Mesodermal cell (in vitro differentiated cells): ENCODE results near the gene SC5D.

Experiments used
- H3K27ac ChIP-seq: 2 replicates; pipeline ENCODE4 v1.7.0; 2013; ENCODE audit warnings: mild to moderate bottlenecking, low read depth, low read length, moderate library complexity; ENCODE audit not compliant: severe bottlenecking
- H3K36me3 ChIP-seq: 2 replicates; pipeline ENCODE4 v1.7.1; 2013; ENCODE audit warnings: mild to moderate bottlenecking, low read length, moderate library complexity; ENCODE audit not compliant: control insufficient read depth, insufficient read depth
- H3K4me1 ChIP-seq: one replicate; pipeline ENCODE4 v1.7.1; 2013; ENCODE audit warnings: mild to moderate bottlenecking, low read length; ENCODE audit not compliant: insufficient read depth, control insufficient read depth, poor library complexity, severe bottlenecking
- H3K4me3 ChIP-seq: 2 replicates; pipeline ENCODE4 v1.7.0; 2013; ENCODE audit warnings: low read length, control low read depth, mild to moderate bottlenecking; ENCODE audit not compliant: insufficient read depth, poor library complexity, severe bottlenecking; ENCODE audit errors: extremely low read depth
- H3K9me3 ChIP-seq: 2 replicates; pipeline ENCODE4 v1.7.1; 2013; ENCODE audit warnings: mild to moderate bottlenecking, low read length, moderate library complexity; ENCODE audit not compliant: control insufficient read depth
- WGBS, 2 experiments: methylation state at CpG; one replicate each; pipeline ENCODE4 v1.1.5; 2013; ENCODE audit warnings: missing lambda C conversion rate in 2 of 2; ENCODE audit not compliant: insufficient coverage in 2 of 2; 5-methylcytosine and 5-hydroxymethylcytosine counted together

SC5D gene

DNA sequence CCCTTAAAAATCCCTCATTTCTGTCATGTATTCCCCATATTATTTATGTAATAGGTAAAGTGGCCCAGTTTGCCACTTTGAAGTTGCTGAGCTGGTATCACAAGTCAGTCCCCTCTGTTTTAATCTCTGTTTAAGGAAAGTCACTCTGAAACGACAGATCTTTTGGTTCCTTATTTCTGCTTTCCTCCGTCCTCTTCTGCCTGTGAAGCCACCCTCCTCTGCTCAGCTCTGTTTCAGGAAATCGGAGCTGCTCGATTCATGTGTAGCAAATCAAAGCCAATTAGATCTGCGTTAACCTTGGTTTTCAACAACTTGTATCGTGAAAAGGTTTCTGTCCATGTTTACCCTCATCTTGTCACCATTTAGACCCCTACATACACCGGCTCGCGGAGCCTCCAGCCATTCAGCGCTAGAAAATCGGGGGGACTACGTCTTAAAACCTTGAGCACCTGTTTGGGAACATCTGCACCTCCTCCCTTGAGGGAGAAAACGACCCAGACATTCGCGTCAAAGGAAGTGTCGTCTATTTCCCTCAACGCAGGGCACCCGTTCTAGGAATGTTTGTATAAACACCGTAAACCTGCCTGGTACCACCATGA is 576 bp upstream of the SC5D start:
- peak overlapping the region; percentile 63 for H3K27ac ChIP-seq
- 7 to 15% methylated on average over 14 to 17 of the region's 19 CpGs for WGBS, 2 experiments

DNA sequence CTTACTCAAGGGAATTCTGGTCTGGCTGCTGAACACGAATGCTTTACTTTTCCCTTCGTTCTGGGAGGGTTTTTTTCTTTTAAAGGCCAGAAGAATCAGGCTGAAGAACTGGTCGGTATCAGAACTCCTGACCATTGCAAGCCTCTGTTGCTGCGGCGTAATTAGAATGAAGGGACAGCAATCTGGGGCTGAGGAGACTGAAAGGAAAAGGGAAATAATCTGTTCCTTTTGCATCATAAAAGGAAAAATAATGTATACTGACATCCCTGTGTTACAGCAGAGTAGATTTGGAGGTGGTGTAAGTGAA is 670 bp downstream of the SC5D start:
- Histone ChIP-seq H3K4me1 (peaks cover 4% of the 10 kb centered on the region), H3K4me3 (peak overlapping the region; percentile 95), H3K9me3 (peaks cover 5% of the 10 kb centered on the region), H3K36me3 (peaks cover 36% of the 10 kb centered on the region), H3K27ac (peak overlapping the region; percentile 67)
- 0 to 5% methylated on average over 5 of the region's 5 CpGs for WGBS, 2 experiments

More for the DNA sequence above, 576 bp upstream of the SC5D start:
- Histone ChIP-seq H3K9me3 (peaks cover 5% of the 10 kb centered on the region), H3K4me1 (peaks cover 4% of the 10 kb centered on the region), H3K36me3 (peaks cover 24% of the 10 kb centered on the region), H3K4me3 (peak overlapping the region; percentile 95)

DNA sequence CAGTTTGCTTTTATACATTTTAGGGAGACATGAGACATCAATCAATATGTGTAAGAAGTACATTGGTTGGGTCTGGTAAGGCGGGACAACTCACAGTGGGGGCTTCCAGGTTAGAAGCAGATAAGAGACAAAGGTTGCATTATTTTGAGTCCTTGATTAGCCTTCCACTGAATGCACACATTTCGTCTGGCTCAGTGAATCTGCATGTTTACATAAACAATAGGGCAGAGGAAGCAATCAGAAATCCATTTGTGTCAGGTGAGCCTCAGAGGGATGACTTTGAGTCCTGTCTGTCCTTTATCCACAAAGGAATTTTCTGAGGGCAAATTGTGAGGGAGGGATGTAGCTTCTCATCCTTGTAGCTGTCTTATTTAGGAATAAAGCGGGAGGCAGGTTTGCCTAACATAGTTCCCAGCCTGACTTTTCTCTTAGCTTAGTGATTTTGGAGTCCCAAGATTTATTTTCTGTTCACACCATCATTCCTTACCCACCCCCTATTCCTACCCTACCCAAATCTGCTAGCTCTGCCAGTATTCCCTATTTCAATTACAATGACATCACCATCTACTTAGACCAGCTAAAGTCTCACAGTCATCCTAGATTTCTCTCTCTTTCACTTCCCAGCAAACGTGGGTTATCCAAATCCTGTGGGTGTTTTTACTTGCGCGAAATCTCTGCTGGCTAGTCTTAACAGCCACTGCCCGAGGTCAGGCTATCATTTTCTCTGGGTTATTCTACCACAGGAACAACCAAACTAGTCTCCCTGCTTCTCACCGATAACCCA is 2.9 kb downstream of the SC5D start:
- Histone ChIP-seq H3K4me3 (peak overlapping the region; percentile 95), H3K36me3 (peaks cover 48% of the 10 kb centered on the region), H3K4me1 (peaks cover 15% of the 10 kb centered on the region), H3K9me3 (no peaks in the 10 kb centered on the region), H3K27ac (no peak overlapping the region)
- 81 to 85% methylated on average over 5 to 7 of the region's 8 CpGs for WGBS, 2 experiments

DNA sequence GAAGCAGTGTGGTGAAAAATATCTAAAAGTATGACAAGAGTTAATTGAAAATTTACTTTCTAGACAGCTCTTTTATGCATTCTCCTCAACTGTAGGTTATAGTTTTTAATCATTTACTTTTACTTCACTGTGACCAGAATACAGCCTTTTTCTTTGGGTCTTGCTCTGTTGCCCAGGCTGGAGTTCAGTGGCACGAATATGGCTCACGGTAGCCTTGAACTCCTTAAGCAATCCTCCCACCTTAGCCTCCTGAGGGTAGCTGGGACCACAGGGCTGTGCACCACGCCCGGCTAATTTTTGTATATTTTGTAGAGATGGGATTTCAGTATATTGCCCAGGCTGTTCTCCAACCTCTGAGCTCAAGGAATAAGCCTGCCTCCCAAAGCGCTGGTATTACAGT is 5.3 kb downstream of the SC5D start:
- H3K27ac ChIP-seq: no peak overlapping the region
- peaks cover 68% of the 10 kb centered on the region for H3K36me3 ChIP-seq
- 100% methylated on average over 2 of the region's 5 CpGs; no CpG with 5 or more reads in 1 of the 2 experiments for WGBS, 2 experiments
- H3K4me3 ChIP-seq: no peak overlapping the region
- peaks cover 14% of the 10 kb centered on the region for H3K4me1 ChIP-seq
- H3K9me3 ChIP-seq: no peaks in the 10 kb centered on the region

DNA sequence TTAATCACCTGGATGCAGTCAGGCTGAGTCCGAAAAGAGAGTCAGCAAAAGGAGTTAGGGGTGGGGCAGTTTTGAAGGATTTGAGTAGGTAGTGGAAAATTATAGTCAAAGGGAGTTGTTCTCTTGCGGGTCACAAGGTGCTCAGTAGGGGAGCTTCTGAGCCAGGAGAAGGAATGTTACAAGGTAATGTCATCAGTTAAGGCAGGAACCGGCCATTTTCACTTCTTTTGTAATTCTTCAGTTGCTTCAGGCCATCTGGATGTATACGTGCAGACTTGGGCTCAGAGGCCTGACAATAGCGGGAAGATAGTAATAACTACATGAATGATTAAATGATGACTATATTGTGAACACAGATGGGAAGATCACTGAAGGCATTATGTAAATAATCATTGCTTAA is 6.2 kb downstream of the SC5D start:
- WGBS, 2 experiments: 80 to 86% methylated on average over 3 to 4 of the region's 5 CpGs
- Histone ChIP-seq H3K27ac (no peak overlapping the region), H3K4me1 (peaks cover 14% of the 10 kb centered on the region), H3K9me3 (no peaks in the 10 kb centered on the region), H3K36me3 (peaks cover 71% of the 10 kb centered on the region), H3K4me3 (no peak overlapping the region)

DNA sequence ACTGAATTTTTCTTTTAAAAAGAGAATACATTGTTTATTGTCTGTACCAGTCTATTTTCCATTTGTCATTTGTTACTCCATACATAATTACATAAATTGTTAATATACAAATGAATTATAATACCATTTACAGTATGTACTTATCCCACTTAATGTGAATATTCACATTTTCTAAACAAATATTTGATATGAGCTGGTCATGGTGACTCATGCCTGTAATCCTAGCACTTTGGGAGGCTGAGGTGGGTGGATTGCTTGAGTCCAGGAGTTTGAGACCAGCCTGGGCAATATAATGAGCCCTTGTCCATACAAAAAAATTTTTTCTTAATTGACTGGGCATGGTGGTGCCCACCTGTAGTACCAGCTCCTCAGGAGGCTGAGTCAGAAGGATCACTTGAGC is 6.8 kb downstream of the SC5D start:
- peaks cover 74% of the 10 kb centered on the region for H3K36me3 ChIP-seq

DNA sequence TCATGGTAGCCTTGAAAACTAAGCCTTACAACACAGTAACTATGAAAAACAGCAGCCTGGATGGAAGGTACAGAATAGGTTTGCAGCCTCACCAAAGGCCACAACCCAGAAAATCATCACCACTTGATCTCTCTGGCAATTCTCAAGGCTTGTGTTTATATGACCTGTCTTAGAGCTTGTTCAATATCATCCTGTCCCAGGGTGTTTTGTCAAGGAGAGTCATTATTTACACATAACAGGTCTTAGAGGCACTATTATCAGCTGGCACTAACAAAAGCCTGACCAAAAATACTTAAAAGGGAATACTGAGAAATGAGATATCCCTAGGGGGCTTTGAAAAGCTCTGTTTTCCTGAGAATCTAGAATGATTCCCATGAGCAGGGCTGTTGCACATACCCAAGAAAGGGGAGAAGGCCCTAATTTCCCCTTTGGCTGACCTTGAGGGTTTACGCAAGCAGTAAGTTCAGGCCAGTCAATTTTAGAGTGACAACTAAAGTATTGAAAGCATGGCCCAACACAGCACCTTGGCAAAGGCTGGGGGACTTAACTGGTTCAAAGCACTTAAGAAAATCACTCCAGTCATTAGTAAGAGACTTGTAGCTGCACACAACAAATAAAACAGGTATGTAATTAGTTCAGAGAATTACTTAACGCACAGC is 7.9 kb downstream of the SC5D start:
- Histone ChIP-seq H3K4me3 (no peak overlapping the region), H3K27ac (peak overlapping the region; percentile 41)
- 100% methylated on average over 1 of the region's 2 CpGs; no CpG with 5 or more reads in 1 of the 2 experiments for WGBS, 2 experiments

More for the DNA sequence above, 6.8 kb downstream of the SC5D start:
- Histone ChIP-seq H3K4me3 (no peak overlapping the region), H3K27ac (no peak overlapping the region), H3K9me3 (no peaks in the 10 kb centered on the region), H3K4me1 (peaks cover 14% of the 10 kb centered on the region)

DNA sequence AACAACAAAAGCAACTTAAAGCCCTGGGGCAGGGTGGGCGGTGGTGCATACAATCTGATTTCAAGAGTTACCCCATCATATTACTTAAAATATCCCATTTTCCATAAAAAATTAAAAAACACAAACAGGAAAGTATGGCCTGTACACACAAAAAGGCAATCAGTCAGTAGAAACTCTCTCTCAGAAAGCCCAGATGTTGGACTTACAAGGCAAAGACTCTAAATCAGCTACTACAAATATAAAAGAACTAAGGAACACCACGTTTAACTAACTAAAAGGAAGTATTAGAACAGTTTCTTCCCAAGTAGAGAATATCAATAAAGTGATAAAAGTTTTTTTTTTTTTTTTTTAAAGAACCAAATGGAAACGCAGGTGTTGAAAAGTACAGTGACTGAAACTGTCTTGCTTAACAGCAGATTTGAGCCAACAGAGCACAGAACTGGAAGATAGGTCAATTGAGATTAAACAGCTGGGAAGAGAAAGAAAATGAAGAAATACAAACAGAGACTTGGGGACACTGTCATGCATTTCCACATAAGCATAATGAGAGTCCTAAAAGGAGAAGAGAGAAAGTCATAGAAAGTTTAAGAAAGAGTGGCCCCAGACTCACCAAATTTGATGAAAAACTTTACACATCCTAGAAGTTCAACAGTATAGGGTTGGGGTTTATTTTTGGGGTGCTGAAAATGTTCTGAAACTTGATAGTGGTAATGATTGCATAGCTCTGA is 8.6 kb downstream of the SC5D start:
- peaks cover 77% of the 10 kb centered on the region for H3K36me3 ChIP-seq
- WGBS, 2 experiments: 100% methylated on average over 1 to 2 of the region's 3 CpGs

More for the DNA sequence above, 7.9 kb downstream of the SC5D start:
- H3K36me3 ChIP-seq: peaks cover 77% of the 10 kb centered on the region
- no peaks in the 10 kb centered on the region for H3K9me3 ChIP-seq
- H3K4me1 ChIP-seq: peaks cover 14% of the 10 kb centered on the region

DNA sequence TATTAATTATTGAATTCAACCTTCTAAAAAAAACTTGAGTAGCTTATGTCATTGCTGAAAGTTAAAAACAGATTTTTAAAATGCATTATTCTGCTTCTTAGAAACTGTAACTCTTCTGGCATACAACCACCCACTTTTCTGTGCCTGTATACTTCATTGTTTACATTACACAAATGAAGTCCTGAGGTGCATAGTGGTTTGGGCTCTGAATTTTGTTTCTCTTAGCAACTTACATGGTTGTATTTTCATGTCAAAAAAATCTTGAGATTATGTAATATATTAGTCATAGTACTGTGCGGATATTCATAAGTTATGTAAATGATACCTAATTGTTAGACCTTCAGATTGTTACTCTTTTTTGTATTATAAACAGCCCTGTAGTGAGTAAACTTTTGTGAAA is 12.2 kb downstream of the SC5D start:
- H3K27ac ChIP-seq: no peak overlapping the region
- H3K36me3 ChIP-seq: peaks cover 85% of the 10 kb centered on the region
- peaks cover 10% of the 10 kb centered on the region for H3K4me1 ChIP-seq
- H3K4me3 ChIP-seq: no peak overlapping the region
- WGBS, 2 experiments: no CpG with 5 or more reads among the region's 1 CpG
- no peaks in the 10 kb centered on the region for H3K9me3 ChIP-seq

More for the DNA sequence above, 8.6 kb downstream of the SC5D start:
- Histone ChIP-seq H3K4me3 (no peak overlapping the region), H3K9me3 (no peaks in the 10 kb centered on the region), H3K27ac (no peak overlapping the region), H3K4me1 (peaks cover 14% of the 10 kb centered on the region)

DNA sequence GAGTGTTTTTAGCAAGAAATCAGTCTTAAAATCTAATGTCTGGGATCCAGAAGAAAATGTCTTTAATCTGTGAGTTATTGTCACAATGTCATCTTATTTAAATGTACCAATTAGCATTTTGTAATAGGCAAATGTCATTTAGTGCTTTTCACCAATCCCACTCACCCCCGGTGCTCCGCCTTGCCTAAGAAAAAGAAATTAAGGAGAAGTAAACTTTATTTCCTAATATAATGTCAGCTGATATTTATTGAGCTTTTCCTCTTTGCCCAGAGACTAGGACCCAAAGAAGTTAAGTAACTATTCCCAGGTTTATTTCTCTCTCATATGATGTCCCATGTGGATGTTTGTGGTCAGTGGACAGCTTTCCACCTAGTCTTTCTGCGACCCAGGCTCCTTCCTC is 16.2 kb downstream of the SC5D start:
- no peaks in the 10 kb centered on the region for H3K9me3 ChIP-seq
- no CpG with 5 or more reads among the region's 3 CpGs for WGBS, 2 experiments
- H3K4me3 ChIP-seq: no peak overlapping the region
- peaks cover 60% of the 10 kb centered on the region for H3K36me3 ChIP-seq
- H3K4me1 ChIP-seq: no peaks in the 10 kb centered on the region
- no peak overlapping the region for H3K27ac ChIP-seq
